Fibroblast of peridontal ligament (primary cell): ENCODE measurements around the gene FXYD4.
"Not testable (repeated sequence)": the region's sequence is repeated elsewhere in the genome, so short reads cannot be mapped to it uniquely, and the experiment has no call there.

Experiments
- DNase-seq: peaks from one replicate; pipeline ENCODE4 v3.0.0-alpha.2; 2010; ENCODE audit errors: extremely low read depth

The FXYD4 gene

DNA sequence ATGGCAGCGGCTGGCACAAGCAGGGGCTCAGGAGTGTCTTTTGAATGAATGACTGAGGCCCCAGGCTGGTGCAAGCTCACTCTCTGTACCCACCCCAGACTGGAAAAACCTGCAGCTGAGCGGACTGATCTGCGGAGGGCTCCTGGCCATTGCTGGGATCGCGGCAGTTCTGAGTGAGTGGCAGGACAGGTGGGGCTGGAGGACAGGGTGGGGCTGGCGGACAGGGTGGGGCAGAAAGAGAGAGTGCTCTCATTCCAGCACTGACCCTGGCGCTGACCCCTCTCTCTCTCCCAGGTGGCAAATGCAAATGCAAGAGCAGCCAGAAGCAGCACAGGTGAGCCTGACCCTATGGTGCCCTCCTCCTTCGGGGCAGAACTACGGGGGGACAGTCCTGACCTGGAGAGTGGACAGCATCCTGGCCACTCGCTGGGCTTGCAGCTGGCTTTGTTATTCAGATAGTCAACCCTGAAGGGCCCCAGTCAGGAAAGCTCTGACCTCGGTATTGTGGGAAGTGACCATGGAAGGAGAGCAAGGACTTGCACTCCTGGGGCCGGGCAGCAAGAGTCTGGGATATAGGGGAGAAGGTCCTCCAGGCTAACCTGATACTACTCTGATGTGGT is 4.1 kb downstream of the FXYD4 start:
- DNase-seq, result no peak

GRCh38 chr10:43376046-43376635 is 4.7 kb downstream of the FXYD4 start:
- DNase-seq, result no peak

GRCh38 chr10:43376828-43377423 is 5.5 kb downstream of the FXYD4 start:
- no peak for DNase-seq

- DNase-seq, result no peak
Measured at GRCh38 chr10:43377424-43377883, 6.0 kb downstream of the FXYD4 start.

DNA sequence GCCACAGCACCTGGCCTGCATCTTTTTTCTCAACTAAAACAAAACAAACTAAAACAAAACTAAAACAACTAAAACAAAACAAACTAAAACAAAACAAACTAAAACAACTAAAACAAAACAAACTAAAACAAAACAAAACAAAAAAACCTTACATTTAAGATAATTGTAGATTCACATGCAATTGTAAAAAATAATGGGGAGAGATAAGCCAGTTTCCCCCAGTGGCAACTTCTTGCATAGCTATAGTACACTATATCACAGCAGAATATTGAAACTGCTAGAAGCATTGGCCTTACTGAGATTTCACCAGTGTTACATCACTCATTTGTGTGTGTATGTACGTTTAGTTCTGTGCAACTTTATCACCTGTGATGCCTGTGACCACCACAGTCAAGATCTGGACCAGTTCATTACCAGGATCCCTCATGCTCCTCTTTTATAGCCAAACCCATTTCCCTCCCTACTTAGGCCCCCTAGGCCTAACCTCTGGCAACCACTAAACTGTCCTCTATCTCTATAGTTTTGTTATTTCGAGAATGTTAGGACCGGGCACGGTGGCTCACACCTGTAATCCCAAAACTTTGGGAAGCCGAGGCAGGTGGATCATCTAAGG is 9.3 kb downstream of the FXYD4 start:
- DNase-seq, result peak; percentile 56

DNA sequence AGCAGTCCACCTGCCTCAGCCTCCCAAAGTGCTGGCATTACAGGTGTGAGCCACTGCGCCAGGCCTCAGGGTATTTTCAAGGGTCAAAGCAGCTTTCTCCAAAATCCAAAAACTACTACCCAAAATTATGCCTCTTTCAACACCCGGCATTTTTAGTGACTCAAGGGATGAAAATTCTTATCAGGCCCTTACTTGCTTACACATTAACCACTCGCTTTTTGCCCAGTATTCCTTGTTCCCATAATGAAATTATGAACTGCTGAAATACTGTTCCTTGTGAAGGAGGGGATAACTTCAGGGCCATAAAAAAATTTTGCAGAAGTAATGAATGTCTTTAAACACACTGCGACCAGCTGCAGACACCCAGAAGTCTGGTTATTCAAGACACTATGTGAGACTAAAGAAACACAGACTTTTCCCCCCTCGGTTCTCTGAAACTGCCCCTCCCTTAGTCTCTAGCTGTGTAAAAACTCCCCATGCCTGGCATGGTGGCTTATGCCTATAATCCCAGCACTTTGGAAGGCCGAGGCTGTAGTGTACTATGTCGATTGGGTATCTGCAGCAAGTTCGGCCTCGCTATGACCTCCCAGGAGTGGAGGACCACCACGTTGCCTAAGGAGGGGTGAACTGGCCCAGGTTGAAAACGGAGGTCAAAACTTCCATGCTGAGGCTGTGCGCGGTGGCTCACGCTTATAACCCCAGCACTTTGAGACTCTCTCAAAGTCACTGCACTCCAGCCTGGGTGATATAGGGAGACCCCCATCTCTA is 12.0 kb downstream of the FXYD4 start:
- no peak for DNase-seq

DNA sequence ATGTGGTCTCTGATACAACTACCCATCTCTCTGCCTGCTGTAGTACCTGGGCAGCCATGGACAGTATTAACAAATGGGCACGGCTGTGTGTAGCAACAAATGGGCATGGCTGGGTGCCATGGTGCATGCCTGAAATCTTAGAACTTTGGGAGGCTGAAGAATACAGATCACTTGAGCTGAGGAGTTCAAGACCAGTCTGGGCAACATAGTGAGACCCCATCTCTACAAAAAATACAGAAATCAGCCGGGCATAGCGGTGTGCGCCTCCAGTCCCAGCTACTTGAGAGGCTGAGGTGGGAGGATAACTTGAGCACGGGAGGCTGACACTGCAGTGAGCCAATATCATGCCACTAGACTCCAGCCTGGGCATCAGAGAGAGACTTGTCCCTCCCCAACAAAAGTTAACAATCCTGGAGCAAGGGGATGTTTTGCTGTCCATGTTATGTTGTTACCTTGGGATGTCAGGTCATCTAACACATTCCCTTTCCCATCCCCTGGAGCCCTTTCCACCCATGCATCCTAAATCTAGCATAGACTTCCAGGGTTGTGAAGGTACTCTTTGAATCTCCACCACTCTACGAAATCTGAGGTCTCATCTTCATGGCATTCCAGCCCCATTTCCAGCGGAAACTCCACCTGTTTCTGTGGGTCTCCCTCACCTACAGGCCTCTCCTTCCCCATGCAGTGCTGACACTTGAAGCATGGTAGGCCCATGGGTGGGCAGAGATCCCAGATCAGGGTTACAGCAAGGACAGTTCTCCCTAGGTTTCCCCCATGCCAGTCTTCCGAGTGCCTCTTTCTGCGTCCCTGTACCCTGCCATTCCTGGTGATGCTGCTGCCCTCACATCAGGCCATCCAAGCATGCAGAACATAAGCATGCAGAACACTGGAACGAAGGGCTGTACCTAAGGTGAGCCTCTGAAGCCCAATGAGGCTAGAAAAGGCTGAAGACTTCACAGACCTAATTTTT is 13.1 kb downstream of the FXYD4 start:
- no peak for DNase-seq

GRCh38 chr10:43385412-43386004 is 14.1 kb downstream of the FXYD4 start:
- DNase-seq, result no peak

GRCh38 chr10:43386549-43386948 is 15.1 kb downstream of the FXYD4 start:
- DNase-seq, result no peak

DNA sequence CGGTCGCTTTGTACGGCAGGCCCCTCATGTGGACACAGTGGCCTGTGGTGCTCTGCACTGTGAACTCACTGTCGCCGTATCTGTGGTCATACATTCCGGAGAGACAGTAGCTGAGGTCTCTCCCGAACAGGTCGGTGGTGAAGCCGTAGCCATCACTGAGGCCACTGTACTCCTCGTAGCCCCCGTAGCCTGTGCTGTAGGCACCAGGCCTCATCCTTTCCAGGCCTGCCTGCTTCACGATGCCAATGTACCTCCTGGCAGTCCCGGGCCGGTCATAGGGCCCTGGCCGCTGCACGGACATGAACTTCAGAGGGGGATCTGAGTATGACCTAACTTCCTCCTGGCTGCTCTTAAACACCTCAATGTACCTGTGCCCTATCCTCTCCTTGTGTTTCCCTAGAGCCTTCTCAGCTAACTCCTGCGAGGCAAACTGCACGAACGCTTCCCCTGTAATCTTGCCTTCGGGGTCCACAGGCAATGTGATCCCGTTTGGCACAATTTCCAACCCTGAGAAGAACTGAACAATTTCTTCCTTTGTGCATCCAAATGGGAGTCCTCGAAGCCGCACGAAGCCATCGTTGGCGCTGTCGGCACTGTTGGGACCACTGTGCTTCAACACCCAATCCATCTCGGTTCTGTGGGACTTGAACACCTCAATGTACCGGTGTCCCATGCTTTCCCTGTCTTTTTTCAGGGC is 15.7 kb downstream of the FXYD4 start:
- no peak for DNase-seq

- no peak for DNase-seq
Measured at GRCh38 chr10:43387678-43388032, 16.2 kb downstream of the FXYD4 start.

- DNase-seq, result no peak
Measured at GRCh38 chr10:43389867-43390266, 18.4 kb downstream of the FXYD4 start.

- no peak for DNase-seq
Measured at GRCh38 chr10:43390333-43390732, 18.9 kb downstream of the FXYD4 start.

DNA sequence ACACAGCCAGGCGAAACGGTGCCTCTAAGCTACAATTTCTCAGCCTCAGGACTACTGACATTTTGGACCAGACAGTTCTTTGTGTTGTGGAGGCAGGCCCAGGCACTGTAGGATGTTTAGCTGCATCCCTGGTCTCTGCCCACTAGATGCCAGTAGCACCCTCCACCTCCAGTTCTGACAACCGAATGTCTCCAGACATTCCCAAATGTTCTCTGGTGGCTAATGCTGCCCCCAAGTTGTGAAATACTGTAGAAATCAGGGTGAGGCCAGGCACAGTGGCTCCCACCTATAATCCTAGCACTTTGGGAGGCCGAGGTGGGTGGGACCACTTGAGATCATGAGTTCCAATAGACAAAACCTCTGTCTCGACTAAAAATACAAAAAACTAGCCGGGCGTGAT is 19.3 kb downstream of the FXYD4 start:
- peak; percentile 70 for DNase-seq

- DNase-seq, result no peak
Measured at GRCh38 chr10:43391496-43391895, 20.1 kb downstream of the FXYD4 start.

- DNase-seq, result no peak
Measured at GRCh38 chr10:43392748-43393147, 21.3 kb downstream of the FXYD4 start.

DNA sequence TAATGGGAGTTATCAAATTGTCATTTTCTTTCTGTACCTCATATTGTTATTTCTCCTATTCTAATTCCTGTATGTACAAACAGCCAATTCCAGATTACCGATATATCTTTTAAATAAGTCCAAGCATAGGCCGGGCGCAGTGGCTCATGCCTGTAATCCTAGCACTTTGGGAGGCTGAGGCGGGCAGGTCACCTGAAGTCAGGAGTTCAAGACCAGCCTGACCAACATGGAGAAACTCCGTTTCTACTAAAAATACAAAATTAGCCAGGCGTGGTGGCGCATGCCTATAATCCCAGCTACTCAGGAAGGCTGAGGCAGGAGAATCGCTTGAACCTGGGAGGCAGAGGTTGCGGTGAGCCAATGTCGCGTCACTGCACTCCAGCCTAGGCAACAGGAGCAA is 21.8 kb downstream of the FXYD4 start:
- not testable (repeated sequence) for DNase-seq

- no peak for DNase-seq
Measured at GRCh38 chr10:43393606-43394360, 22.3 kb downstream of the FXYD4 start.

DNA sequence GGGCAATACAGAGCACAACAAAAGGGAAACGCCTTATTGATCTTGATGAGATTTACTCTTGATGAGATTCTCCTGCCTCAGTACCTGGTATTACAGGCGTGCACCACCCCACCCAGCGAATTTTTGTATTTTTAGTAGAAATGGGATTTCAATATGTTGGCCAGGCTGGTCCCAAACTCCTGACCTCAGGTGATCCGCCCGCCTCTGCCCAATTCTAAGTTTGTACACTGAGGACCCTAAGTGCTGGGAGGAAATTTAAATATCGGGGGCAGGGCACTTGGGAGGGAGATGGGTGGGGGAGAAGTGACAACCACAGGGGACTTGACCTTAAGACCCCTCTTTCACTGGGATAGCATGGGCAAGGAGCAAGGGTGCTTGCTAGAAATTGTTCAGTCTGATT is 23.4 kb downstream of the FXYD4 start:
- DNase-seq, result no peak
